ENCODE data around the gene KDR.

- TF ChIP-seq EZH2 (IDR thresholded peaks at IDR 0.05; ENCODE audit: borderline replicate concordance, insufficient read depth, low read length, poor library complexity, severe bottlenecking) (no peak), CTCF (IDR thresholded peaks at IDR 0.05; ENCODE audit: poor library complexity, severe bottlenecking) (no peak), POLR2AphosphoS5 (IDR thresholded peaks at IDR 0.05) (no peak), REST (IDR thresholded peaks at IDR 0.05; ENCODE audit: borderline replicate concordance) (no peak), MXI1 (conservative IDR thresholded peaks at IDR 0.05; ENCODE audit: poor library complexity, severe bottlenecking) (no peak)
These were observed 29.4 kb downstream of the KDR start for GRCh38 chr4:55096045-55096444.

Data from neural cell (in vitro differentiated cells).